HG02610 (cell line): ENCODE results near the gene PNPLA7.

Experiments used
- ATAC-seq: cut with Tn5 transposase; IDR thresholded peaks from one replicate; pipeline ENCODE4 v1.9.1; 2021; ENCODE audit warnings: mild to moderate bottlenecking, moderate library complexity; ENCODE audit not compliant: unreplicated experiment

The PNPLA7 gene

GRCh38 chr9:137497921-137498719, 52.1 kb downstream of the PNPLA7 start:
- no peak for ATAC-seq

- no peak for ATAC-seq
These were observed 53.4 kb downstream of the PNPLA7 start for GRCh38 chr9:137496601-137497375.

DNA sequence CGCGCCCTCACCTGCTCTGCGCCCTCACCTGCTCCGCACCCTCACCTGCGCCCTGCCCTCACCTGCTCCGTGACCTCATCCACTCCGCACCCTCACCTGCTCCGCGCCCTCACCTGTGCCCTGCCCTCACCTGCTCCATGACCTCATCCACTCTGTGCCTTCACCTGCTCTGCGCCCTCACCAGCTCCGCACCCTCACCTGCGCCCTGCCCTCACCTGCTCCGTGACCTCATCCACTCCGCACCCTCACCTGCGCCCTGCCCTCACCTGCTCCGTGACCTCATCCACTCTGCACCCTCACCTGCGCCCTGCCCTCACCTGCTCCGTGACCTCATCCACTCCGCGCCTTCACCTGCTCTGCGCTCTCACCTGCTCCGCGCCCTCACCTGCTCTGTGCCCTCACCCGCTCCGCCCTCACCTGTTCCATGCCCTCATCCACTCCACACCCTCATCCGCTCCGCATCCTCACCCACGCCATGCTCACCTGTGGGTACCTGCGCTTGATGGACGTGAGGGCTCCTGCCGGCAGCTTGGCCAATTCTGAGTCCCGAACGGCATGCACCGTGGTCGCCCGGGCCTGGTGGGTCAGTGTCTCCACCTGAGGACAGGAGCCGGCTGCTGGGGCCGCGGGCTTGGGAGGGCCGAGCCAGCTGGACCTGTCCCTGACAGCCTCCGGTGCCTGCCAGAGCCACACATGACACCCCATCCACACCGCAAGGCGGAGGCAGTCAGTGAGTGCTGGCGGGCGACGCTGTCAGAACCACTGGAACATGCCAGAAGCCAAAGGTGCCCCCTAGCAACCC, 55.5 kb downstream of the PNPLA7 start:
- ATAC-seq, result no peak

- ATAC-seq, result no peak
These were observed 56.1 kb downstream of the PNPLA7 start for GRCh38 chr9:137494104-137494544.

DNA sequence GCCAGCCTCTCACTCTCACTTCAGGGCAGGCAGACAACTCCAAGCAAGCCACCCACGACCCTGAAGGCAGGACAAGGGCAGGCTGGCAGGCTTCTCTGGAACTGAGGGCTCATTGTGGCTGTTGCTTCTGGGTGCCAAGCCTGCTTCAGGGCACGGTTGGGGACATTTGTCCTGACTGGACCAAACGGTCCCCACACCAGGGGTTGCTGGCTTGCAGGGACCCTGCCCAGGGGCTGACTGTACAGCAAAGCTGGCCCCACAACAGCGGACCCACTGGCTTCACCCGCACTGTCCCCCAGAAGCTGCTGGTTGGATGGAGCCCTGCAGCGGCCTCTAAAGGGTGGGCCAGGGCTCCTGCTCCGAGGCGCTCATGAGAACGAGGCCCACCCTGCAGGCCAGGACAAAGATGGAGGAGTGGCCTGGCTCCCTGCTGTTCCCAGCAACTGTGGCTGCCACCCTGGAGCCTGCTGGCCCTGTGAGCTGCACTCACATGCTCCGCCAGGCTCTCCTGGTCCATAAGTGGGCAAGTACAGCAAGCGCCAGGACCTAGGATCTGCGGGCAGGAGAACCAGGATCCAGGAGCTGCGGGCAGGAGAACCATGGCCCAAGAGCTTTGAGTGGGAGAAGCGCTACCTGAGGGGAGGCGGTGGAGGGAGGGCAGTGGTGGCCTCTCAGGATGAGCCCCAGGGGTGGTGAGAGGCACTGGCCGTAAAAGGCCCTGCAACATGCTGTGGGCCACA, 56.7 kb downstream of the PNPLA7 start:
- no peak for ATAC-seq

- ATAC-seq, result no peak
These were observed 57.5 kb downstream of the PNPLA7 start for GRCh38 chr9:137492464-137493363.

GRCh38 chr9:137491735-137492432, 58.3 kb downstream of the PNPLA7 start:
- no peak for ATAC-seq

- ATAC-seq, result no peak
These were observed 59.5 kb downstream of the PNPLA7 start for GRCh38 chr9:137490532-137491186.

DNA sequence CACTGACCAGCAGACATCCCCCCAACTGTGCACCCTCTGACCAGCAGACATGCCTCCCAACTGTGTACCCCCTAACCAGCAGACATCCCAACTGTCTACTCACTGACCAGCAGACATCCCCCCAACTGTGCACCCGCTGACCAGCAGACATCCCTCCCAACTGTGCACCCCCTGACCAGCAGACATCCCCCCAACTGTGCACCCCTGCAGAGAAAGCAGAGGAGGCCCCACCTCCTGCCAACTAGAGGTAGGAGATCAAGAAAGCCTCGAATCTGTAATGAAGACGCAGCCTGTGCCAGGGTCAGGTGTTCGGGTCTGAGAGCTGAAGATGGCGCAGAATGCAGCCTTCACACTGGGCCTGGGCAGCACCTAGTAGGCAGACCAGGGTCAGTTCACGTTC, 61.3 kb downstream of the PNPLA7 start:
- ATAC-seq, result no peak

GRCh38 chr9:137488327-137488653, 61.9 kb downstream of the PNPLA7 start:
- no peak for ATAC-seq

DNA sequence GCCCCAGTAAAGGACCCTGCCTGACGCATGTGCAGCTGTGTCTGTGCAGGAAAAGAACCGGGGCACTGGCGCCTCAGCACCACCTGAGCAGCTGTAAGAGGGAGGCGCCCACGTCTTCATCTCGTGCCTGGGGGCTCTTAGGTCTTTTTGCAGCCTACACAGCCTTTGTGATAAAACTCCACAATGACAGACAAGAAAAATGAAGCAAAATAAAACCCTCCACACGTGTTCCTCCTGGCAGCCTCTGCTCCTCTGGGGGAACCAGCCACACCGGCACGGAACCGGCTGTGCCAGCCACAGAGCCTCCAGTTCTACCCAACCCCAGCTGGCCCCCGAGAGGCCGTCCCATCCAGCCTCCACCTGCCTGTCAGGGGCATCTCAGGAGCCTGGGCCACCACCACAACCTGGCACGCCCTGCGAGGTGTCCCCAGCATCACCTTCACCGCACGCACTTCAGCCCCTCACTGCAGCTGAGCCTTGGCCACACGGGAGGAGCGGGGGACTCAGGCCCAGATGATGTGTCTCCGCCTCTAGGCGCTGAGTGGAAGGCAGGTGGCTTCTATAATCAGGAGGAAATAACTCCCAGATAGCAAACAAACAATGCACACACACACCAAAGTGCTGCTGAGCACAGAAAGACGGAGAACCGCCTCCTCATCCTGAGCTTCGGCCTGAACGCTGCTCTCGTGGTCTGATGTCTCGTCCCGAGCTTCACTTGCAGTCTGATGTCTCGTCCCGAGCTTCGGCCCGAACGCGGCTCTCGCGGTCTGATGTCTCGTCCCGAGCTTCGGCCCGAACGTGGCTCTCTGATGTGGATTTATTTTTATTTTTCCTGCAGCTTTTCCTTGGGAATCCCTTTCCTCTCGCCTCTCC, 62.5 kb downstream of the PNPLA7 start:
- no peak for ATAC-seq

DNA sequence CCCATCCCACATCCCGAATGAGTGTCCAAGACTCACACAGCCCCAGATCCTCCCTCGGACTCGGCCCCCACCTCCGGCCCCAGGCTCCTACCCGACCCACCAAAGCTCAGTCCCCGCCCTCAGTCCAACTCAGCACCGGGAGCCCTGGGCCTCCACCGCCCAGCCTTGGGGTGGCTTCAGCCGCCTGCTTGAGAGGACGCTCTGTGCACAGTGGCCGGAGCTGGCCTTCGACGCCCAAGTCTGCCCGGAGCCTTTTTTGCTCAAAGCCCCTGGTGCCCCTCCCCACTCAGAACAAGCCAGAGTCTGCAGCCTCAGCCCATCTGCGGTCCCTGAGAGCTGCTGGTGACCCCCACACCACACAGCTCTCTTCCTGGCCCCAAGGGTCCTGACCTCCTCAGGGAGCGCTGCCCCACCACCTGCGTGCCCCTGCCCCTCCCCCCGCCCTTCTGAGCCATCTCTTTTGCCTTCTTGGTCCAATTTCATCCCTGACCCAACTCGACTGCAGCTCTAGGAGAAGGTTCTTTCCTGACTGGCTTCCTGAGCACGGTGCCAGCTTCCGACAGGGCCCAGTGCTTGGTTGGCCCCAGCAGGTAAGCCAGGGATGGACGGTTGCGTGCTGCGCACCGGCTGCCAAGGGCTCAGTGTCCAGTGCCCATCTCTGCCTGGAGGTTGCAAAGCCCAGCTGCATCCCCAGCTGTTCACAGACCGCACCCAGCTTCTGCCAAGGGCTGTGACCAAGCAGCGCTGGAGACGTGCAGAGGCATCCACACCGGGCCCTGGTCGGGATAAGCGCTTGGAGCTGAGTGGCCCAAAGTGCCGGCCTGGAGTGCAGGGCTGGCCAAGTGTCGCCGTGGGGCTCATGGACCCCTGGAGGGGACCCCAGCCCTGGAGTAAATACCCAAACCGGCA, 63.4 kb downstream of the PNPLA7 start:
- ATAC-seq, result no peak

GRCh38 chr9:137486141-137486490, 64.1 kb downstream of the PNPLA7 start:
- no peak for ATAC-seq

DNA sequence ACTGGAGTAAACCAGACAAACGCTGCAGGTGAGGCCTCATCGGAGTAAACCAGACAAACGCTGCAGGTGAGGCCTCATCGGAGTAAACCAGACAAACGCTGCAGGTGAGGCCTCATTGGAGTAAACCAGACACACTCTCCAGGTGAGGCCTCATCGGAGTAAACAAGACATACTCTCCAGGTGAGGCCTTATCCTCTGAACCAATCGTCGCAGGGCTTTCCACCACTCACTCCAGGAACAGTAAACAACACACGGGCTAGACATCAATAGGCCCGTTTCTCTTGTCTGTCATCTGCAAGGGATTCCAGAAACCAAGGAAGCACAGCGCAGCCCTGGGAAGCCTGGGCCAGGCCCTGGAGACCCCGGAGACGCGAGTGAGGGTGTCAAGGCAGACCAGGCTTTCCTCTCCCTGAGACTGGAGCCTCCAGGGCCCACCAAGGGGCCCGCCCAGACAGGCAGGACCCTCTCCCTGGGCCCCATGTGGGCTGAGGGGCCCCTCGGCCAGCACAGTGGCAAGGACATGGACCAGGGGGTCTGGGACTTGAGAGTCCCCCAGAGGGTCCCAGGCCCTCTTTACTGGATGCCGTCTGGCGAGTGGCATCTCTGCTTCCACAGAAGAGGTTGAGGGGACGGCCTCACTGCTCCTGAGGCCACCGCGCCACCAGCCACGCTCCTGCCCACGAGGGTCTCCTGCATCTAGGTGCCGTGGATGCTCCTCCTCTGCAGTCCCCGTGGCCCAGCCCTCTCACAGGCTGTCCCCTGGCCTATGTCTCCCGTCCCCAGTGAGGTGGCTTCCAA, 64.7 kb downstream of the PNPLA7 start:
- ATAC-seq, result no peak

DNA sequence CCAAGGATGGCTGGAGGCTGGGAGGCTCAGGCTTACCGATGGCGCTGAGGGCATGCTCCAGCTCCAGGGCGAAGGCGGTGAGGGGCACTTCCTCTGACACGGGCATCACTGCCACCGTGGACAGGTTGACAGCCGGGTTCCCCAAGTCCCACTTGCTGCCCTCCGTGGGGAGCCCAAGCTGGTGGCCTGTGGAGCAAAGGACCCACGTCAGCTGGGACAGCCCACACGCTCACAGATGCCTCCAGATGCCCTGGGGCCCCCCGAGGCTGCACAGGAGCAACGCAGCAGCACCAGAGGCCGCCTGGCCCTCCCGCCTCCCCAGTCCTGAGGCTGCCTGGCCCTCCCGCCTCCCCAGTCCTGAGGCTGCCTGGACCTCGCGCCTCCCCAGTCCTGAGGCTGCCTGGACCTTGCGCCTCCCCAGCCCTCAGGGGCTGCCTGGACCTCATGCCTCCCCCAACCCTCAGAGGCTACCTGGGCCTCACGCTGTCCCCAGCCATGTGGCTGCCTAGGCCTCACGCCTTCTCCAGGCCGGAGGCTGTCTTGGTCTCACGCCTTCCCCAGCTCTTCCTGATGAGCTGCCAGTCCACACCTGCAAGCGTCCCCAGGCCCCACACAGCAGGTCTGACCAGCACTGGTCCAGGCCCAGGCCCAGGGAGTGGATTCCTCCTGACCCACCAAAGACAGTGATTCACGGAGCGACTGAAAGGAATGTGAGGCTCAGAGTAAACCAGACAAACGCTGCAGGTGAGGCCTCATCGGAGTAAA, 65.5 kb downstream of the PNPLA7 start:
- no peak for ATAC-seq
